NCI-H1694 (cell line): Measurements from ENCODE around the gene TBXAS1.

ENCODE experiments used
- DNase-seq: peaks from one replicate; lab custom pipeline; 2025; lab: John Stamatoyannopoulos, UW

Gene TBXAS1

DNA sequence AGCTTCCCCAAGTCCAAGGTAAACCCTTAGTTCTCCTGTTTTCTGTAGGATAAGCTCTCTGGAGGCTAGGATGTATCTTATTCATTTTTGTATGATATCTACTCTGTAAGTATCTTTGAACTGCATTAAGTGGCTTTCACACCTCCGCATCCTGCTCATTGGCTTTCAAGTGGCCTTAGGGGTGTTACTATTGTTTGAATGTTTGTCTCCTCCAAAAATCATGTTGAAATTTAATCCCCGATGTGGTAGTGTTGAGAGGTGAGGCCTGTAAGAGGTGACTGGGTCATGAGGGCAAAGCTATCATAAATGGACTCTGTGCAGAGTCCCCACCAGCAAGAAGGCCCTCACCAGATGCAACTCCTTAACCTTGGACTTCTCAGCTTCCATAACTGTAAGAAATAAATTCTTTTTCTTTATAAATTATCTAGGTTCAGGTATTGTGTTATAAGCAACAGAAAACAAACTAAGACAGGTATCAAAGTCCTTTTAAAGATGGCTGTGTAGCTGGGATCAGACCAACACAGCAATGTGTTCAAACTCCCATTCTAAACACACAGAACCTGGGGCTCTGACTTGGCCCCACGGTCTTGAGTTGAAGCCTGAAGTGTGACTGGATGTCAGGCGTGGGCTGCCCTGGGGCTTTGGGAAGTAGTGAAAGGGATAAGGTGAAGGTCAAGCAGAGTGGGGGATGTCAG is 25.9 kb downstream of the TBXAS1 start:
- no peak for DNase-seq

DNA sequence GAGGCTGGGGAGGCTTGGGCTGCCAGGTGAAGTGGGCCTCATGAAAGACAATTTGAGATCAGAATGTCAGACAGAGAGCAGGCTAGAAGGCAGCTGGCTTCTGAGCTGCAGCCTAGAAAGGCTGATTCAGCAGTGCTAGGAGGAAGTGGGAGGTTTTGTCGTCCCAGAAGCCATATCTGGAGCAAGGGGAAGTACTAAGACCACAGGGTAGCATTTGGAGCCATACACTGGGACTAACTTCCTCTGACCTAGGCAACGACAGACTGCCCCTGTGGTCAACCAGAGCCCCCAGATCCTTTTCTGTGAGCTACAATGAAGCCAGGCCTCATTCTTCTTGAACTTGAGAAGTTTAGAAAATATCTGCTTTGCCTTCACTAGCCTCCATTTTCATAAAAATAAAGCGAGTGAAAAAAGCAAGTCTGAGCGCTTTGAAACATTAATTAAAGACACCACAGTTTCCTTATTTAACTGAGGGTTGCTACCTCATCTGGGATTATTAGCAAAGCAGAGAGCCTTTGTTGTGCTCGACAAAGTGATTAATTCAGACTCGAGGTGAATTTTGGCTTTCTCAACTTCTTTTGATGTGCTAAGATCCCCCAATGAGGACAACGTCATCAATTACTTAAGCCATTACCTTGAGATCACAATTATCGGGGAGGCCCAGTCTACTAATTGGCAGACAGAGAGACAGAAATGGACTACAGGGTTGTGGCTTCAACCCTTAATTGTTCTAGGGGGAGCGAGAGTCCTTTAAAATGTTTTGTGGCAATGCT is 26.6 kb downstream of the TBXAS1 start:
- DNase-seq, result no peak

GRCh38 chr7:139857791-139858190 is 28.7 kb downstream of the TBXAS1 start:
- no peak for DNase-seq

DNA sequence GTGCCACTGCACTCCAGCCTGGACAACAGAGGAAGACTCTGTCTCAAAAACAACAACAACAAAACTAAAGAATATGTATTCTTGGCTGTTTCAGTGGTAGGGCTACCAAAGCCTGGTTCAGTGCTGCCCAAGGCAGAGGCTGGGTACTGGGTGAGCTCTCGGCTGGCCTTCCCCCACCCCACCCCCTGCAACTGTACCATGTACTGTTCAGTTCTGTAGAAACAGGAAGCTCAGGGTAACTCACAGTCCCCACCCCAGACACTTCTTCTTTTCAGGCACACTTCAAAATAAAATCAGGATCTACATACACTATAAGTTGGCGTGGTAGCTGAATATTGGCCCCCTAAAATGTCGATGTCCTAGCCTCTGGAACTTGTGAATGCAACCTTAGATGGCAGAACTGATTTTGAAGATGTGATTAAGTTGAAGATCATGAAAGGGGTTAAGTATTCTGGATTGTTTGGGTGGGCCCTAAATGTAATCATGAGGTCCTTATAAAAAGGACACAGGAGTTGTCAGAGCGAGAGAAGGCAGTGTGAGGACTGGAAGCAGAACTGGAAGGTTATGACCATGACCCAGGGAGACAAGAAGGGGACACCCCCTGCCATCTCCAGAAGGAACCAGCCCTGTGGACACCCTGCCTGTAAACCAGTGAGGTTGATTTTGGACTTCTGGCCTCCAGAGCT is 31.2 kb downstream of the TBXAS1 start:
- DNase-seq, result no peak

DNA sequence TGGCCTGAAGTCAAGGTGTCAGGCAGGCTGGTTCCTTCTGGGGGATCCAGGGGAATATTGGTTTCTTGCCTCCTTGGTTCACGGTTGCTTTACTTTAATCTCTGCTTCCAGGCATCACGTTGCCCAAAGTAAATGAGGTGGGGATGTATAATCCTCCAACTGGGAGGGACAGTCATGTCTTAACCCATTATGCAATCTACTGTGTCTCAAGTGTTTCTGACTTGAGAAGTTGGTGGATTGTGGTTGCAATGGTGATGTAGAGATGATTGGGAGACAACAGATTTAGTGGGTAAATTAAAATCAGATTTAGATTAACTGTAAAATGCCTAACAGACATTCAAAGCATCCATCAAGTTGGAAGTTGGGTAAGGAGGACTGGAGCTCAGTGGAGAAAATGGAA is 32.7 kb downstream of the TBXAS1 start:
- no peak for DNase-seq

- no peak for DNase-seq
Measured at GRCh38 chr7:139866047-139866837, 37.2 kb downstream of the TBXAS1 start.

GRCh38 chr7:139867847-139868246 is 38.8 kb downstream of the TBXAS1 start:
- DNase-seq, result no peak

- DNase-seq, result no peak
Measured at GRCh38 chr7:139869886-139870285, 40.8 kb downstream of the TBXAS1 start.

GRCh38 chr7:139870380-139870779 is 41.3 kb downstream of the TBXAS1 start:
- DNase-seq, result no peak

GRCh38 chr7:139871331-139871730 is 42.3 kb downstream of the TBXAS1 start:
- peak; percentile 74 for DNase-seq

- DNase-seq, result no peak
Measured at GRCh38 chr7:139871820-139872219, 42.8 kb downstream of the TBXAS1 start.

DNA sequence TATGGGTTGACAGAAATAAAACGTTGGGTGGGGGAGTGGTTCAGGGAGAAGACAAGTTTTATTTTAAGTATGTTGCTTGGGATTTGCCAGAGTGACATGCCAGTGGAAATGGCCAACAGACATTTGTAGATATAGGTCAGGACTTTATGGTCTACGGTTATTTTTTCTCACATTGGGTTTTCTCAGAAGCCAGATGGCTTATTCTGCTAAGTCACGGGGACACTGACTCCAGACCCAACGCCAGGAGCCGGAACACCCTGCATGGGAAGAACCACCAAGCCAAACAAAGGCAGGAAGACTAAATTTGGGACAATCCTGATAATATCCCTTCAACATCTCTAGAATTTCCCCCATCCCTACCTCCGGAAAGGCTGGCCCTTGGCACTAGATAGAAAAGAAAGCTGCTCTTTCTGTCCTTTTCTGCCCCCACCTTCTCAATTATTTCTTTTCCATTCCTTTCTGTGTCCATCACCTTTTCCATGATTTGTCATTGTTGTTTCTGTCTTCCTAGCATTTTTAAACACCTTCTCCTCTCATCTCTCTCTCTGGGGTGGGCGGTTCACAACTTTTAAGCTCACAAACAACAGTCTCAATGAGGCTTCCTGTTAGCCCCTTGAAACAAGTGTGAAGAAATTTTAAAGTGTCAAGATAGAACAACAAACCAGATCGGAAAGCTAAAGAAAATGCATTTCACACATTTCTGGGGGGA is 44.7 kb downstream of the TBXAS1 start:
- DNase-seq, result no peak

GRCh38 chr7:139874302-139874629 is 45.2 kb downstream of the TBXAS1 start:
- no peak for DNase-seq

DNA sequence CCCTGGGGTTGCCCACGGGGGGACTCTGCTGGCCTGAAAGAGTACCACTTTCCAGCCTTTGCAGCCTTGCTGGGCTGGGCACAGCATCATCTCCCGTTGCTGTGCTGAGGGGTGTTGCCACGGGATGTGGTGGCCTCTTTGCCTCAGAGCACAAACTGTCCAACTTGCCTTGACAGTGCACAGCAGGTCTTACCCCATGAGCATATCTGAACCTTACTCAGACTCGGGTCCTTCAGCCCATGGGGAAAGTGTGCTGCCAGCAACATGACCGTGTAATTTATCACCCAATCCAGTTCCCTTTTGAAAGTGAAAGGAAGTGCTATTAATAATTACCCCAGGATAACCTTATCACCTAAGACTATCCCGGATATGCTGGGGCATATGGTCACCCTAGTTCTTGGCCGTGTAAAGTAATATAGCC is 46.8 kb downstream of the TBXAS1 start:
- no peak for DNase-seq

DNA sequence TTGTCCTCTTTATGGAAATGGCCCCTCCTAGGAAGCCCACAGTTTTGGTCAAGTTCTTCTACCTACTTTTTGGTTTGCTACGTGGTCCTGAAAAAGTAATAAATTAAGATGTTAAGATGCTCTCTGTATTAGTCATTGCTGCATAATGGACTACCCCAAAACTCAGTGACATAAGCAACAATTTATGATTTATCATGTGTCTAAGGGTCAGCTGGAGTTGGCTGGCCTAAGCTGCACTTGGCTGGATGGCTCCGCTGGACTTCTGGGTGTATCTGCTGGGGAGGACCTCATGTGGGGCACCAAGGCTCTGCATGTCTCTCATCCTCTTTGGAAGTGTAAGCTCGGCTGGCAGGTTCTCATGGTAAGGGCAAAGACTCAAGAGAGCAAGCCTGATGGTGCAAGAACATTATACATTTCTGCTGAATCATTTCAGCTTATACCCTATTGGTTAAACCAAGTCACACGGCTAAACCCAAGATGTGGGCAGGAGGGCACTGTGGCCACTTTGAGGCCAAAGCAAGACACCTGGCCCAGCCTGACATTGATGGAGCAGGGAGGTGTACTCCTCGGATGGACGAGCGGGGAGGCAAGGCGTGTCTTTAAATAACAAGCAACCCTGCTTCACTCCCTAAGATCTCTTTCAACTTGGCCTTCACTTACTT is 47.7 kb downstream of the TBXAS1 start:
- no peak for DNase-seq

- DNase-seq, result no peak
Measured at GRCh38 chr7:139883814-139884213, 54.8 kb downstream of the TBXAS1 start.

DNA sequence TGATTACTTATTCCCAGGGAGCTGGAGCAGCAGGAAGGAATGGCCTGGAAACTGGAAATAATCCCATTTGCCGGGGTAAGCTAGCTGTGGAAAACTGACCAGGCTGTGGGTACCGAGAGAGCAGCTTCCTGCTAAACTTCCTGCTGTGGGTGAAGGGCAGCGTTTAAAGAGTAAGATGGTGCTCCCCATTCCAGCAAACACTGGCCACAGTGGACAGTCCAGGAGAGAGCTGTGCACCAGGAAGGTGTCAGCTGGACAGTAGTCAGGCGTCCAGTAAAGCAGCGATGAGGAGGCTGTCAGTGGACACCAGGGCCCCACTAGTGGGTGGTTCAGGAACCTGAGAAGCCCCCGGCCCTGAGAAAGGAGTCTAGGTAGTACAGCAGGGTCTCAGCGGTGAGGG is 55.4 kb downstream of the TBXAS1 start:
- no peak for DNase-seq

- DNase-seq, result no peak
Measured at GRCh38 chr7:139885511-139885910, 56.4 kb downstream of the TBXAS1 start.

DNA sequence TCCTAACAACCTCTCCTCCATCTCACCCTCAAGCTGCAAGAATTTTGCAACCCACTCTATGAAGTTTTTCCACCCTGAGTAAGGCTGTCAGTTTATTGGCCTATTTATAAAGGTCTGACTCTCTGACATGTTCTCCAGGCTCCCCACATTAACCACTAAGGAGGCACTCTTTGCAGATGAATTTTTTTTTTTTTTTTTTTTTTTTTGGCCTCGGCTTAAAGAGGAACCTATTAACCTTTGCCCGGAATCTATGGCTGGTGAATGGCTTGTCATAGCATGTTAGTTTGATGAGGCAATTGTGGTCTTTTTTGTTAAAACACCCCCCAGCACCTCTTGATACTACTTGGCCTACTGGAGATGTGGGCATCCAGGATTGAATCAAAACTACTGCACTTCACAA is 57.1 kb downstream of the TBXAS1 start:
- no peak for DNase-seq

DNA sequence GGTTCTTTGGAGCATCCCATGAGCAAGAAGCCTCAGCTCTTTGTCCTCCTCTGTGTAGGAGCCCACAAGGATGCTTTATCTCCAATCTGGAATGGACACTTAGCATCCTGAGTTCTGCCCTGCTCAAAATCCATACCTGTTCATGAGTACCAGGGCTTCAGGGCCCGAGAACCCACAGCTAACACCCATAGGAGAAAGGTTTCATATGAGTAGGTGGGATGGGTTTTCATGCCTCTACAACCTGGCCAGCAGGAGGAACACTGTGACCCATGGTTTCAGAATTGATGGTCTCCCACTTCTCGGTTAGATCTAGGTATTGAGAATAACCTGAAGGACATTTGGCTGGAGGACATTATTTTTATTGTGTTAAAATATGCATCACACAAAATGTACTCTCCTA is 57.8 kb downstream of the TBXAS1 start:
- DNase-seq, result no peak

DNA sequence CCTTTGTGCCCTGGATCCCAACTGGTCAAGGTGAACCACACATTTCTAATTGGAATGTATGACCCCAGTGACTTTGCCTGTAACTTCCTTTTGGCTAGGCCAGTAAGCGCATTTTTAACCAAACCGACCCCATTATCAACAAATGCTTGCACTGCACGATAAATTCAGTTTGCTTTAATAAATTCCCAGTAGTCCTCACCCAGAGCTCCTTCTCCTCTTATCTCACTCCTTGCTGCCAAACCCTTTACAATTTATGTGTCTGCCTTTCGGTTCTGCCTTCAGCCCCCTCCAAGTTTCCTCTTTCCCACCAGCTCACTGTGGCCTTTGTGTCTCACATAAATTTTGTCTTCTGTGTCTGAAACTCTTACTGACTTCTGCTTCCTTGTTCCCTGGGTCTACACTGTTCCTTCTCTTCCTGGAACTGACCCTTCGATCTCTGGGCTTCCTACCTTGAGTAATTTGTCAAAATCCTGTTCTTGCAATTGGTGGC is 59.0 kb downstream of the TBXAS1 start:
- no peak for DNase-seq
